Left ventricle myocardium inferior (tissue), 1 donor: ENCODE measurements around the gene HAGHL. TPM values are rescaled to one million over a fixed set of nuclear protein-coding genes. Genes with fewer than 3 reads are reported as not detected.

Experiments
- DNase-seq: peaks from one replicate; pipeline ENCODE4 v3.0.0-alpha.2; 2020
- H3K27ac ChIP-seq: fragments of 200-600 bp; replicated peaks from 2 replicates; pipeline ENCODE4 v1.8.0; 2021
- H3K27me3 ChIP-seq: fragments of 200-600 bp; 2 replicates; pipeline ENCODE4 v1.8.0; 2021; ENCODE audit warnings: low read depth
- H3K36me3 ChIP-seq: fragments of 200-600 bp; 2 replicates; pipeline ENCODE4 v1.8.0; 2021
- H3K4me1 ChIP-seq: fragments of 200-600 bp; 2 replicates; pipeline ENCODE4 v1.8.0; 2021
- H3K4me3 ChIP-seq: fragments of 200-600 bp; 2 replicates; pipeline ENCODE4 v1.8.0; 2021; ENCODE audit warnings: mild to moderate bottlenecking, moderate library complexity
- H3K9me3 ChIP-seq: fragments of 200-600 bp; replicated peaks from 2 replicates; pipeline ENCODE4 v1.8.0; 2021
- CTCF ChIP-seq: fragments of 200-600 bp; IDR thresholded peaks from 2 replicates; pipeline ENCODE4 v1.8.0; 2021; ENCODE audit warnings: antibody characterized with exemption, mild to moderate bottlenecking, borderline replicate concordance
- intact Hi-C: fragments of 100-400 bp; cut with micrococcal nuclease; formaldehyde crosslinking; loops from one replicate; pipeline ENCODE4 v1.11.0; 2022
- total RNA-seq: library from RNA; stranded (reverse); fragmentation: NEBNext Ultra II Directional; extraction: Animal tissue kit (Norgen Biotek cat#: 25700); gene quantifications from one replicate; pipeline ENCODE4 v1.2.1, GENCODE V29; 2021
- donor health status: DM: no; HTN: yes; CAD: no; lungs with severe emphysema.

Gene HAGHL
- total RNA-seq, 1 donor from 2014 or later, result 12.0 TPM

DNA sequence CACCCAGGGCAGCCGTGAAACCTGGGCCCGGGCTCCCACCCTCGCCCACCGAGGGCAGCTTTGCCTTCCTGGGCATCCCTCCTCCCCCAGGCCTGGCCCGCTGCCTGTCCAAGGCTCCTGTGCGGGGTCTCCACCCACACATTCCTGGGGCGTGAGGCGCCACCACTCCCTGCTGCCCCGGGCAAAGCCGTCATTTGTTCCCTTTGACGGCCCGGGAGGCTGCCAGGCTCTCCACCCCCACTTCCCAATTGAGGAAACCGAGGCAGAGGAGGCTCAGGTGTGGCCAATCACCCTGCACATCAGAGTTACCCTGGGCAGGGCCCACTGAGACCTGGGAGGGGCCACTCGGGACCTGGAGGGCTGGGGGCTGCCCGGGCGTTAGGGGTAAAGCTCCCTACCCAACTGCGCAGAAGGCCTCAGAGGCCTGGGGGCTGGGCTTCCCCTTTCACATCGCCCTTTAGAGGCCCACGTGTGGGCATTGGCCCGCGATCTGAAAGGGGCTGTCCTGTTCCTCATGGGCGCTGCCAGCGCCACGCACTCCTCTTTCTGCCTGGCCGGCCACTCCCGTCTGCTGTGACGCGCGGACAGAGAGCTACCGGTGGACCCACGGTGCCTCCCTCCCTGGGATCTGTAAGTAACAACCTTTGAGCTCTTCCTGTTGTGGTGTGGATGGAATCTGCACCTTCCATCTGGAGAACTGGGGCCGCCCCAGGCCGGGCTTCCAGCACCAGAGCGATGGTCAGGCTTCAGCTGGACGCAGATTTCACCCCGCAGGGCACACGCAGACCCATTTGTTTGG, 33.8 kb downstream of the HAGHL start, which contains the start of gene MSLN:
TSS of gene MSLN (plus strand) at position 190 of the 799 bp plus-strand sequence. CDS start 1,947 bp downstream, outside the sequence.
- no peak for TF ChIP-seq CTCF
- Histone ChIP-seq H3K4me1 (no peaks in the 10 kb centered on the region), H3K27me3 (peaks cover 55% of the 10 kb centered on the region), H3K4me3 (no peak within 1 kb of the TSS), H3K36me3 (no peaks in the 10 kb centered on the region), H3K27ac (no peak within 1 kb of the TSS), H3K9me3 (no peaks in the 10 kb centered on the region)
- intact Hi-C loops, result no loop called here
- DNase-seq, result no peak

- Histone ChIP-seq H3K27me3 (peaks cover 59% of the 10 kb centered on the region), H3K9me3 (no peaks in the 10 kb centered on the region), H3K27ac (no peak overlapping the region), H3K36me3 (no peaks in the 10 kb centered on the region), H3K4me3 (no peak overlapping the region), H3K4me1 (no peaks in the 10 kb centered on the region)
- no peak for DNase-seq
- TF ChIP-seq CTCF, result no peak
- intact Hi-C loops, result no loop called here
Measured at GRCh38 chr16:761625-762513, 35.0 kb downstream of the HAGHL start.

GRCh38 chr16:762595-763268, 35.8 kb downstream of the HAGHL start:
- intact Hi-C loops, result no loop called here
- Histone ChIP-seq H3K4me3 (no peak overlapping the region), H3K9me3 (no peaks in the 10 kb centered on the region), H3K36me3 (no peaks in the 10 kb centered on the region), H3K27ac (no peak overlapping the region), H3K27me3 (peaks cover 59% of the 10 kb centered on the region), H3K4me1 (no peaks in the 10 kb centered on the region)
- TF ChIP-seq CTCF, result no peak
- DNase-seq, result no peak

DNA sequence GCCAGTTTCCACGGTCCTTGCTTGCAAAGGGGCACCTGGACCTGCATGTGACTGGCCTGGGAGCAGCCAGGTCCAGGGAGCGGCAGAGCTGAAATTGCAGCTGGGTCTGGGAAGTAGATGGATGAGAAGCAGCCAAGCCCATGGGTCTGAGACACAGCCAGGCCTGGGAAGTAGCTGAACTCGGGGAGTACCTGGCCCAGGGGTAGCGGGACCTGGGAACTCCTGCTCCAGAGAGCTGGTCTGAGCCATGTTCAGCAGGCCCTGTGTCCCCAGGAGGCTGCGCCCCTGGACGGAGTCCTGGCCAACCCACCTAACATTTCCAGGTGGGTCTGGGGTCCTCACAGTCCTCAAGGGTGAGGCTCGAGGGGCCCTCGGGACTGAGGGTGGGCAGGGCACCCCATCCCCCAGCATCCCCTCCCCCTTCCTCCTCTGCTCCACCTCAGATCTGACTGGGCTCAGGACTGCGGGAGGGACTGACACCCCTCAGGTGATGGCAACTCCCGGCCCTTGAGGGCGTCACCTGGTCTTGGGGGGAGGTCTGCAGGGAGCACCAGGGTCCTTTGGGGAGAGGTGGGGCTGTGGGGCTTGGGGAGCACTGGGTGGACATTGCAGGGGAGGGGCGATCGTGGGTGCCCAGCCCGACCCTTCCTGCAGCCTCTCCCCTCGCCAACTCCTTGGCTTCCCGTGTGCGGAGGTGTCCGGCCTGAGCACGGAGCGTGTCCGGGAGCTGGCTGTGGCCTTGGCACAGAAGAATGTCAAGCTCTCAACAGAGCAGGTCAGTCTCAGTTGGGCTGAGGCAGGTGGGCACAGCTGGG, 36.7 kb downstream of the HAGHL start:
- H3K27ac ChIP-seq, result no peak overlapping the region
- DNase-seq, result no peak

More for the DNA sequence above, 36.7 kb downstream of the HAGHL start:
- H3K36me3 ChIP-seq, result no peaks in the 10 kb centered on the region
- no peaks in the 10 kb centered on the region for H3K4me1 ChIP-seq
- H3K27me3 ChIP-seq, result peaks cover 65% of the 10 kb centered on the region
- no peak overlapping the region for H3K4me3 ChIP-seq
- TF ChIP-seq CTCF, result no peak
- H3K9me3 ChIP-seq, result no peaks in the 10 kb centered on the region
- intact Hi-C loops, result no loop called here
